Adipose tissue (tissue), 3 donors: Measurements from ENCODE around the gene PRKAG2. TPM values are rescaled to one million over a fixed set of nuclear protein-coding genes. Genes with fewer than 3 reads are reported as not detected.
"Not testable (repeated sequence)": the region's sequence is repeated elsewhere in the genome, so short reads cannot be mapped to it uniquely, and the experiment has no call there.

Source experiments
- H3K27ac ChIP-seq: one replicate; pipeline ENCODE4 v1.5.1; 2013; ENCODE audit warnings: low read depth, low read length
- WGBS, 3 donors: extraction: QIAGEN DNeasy Blood & Tissue Kit; methylation state at CpG; one replicate each; pipeline ENCODE4 v1.1.7; 2013; 5-methylcytosine and 5-hydroxymethylcytosine counted together
- polyA plus RNA-seq, 3 donors: library from polyadenylated mRNA; stranded (reverse); fragments of 200-250 nt; gene quantifications; one replicate each; pipeline ENCODE4 v1.2.3, GENCODE V29; 2013
- donor health status: healthy with polysubstance abuse.
- donor health status: Bipolar disorder and iron deficiency.
- donor health status: healthy.

PRKAG2 gene
- polyA plus RNA-seq, 3 donors = 8.1 to 23.1 (median 22.2) TPM

GRCh38 chr7:151758622-151759540 lies 118.0 kb downstream of the PRKAG2 start:
- WGBS, 3 donors = 79 to 86% (median 81%) methylated on average over 18 of the region's 18 CpGs
- no peak overlapping the region for H3K27ac ChIP-seq

- H3K27ac ChIP-seq = no peak overlapping the region
- WGBS, 3 donors = 77 to 83% (median 83%) methylated on average over 8 of the region's 8 CpGs
Observed at GRCh38 chr7:151757274-151757673, 119.6 kb downstream of the PRKAG2 start.

DNA sequence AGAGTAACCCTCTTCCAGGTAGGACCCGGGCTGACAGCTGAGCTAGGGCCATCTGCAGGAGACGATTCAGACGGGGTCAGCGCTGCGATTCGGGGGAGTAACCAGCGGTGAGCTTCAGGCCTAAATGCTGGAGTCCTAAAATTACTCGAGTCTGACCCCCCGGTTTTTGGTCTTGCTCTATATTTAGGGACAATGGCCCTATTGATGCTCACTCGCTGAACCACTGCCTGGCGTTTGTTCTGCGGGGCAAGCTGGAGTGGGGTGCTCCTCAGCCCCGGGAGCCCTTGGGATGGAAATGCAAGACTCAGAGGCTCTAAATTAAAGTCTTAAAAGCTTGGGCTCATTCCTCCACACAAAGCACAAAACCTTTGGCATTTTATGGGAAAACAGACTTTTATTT lies 120.0 kb downstream of the PRKAG2 start:
- 86 to 89% (median 88%) methylated on average over 13 of the region's 13 CpGs for WGBS, 3 donors
- H3K27ac ChIP-seq = no peak overlapping the region

GRCh38 chr7:151756076-151756731 lies 120.7 kb downstream of the PRKAG2 start:
- no peak overlapping the region for H3K27ac ChIP-seq
- 74 to 87% (median 79%) methylated on average over 19 of the region's 19 CpGs for WGBS, 3 donors

- WGBS, 3 donors = 57 to 81% (median 61%) methylated on average over 11 of the region's 11 CpGs
- H3K27ac ChIP-seq = no peak overlapping the region
Observed at GRCh38 chr7:151755131-151755801, 121.6 kb downstream of the PRKAG2 start.

GRCh38 chr7:151754688-151755130 lies 122.2 kb downstream of the PRKAG2 start:
- WGBS, 3 donors = 90 to 94% (median 91%) methylated on average over 17 of the region's 17 CpGs
- H3K27ac ChIP-seq = no peak overlapping the region

DNA sequence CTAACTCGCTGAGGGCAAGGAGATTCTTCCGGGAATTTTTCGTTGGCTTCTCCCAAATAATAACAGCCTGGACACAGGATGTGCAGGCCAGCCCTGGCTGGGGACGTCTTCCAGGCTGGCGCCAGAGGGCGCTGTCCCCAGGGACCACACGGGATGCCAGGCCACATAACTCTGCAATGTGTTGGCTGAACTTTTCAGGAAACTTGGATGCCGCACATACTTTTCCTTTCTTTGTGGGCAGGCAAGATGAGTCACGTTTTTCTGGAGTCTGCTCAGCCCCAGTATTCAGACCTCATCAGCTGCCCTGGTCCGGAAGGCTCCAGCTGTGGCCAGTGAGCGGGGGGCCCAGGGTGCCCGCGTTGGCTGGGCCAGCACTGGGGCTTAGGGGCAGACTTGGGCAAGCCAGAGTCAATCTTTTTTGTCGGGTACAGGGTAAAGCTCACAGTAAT lies 122.7 kb downstream of the PRKAG2 start:
- no peak overlapping the region for H3K27ac ChIP-seq
- 33 to 36% (median 36%) methylated on average over 14 of the region's 14 CpGs for WGBS, 3 donors

DNA sequence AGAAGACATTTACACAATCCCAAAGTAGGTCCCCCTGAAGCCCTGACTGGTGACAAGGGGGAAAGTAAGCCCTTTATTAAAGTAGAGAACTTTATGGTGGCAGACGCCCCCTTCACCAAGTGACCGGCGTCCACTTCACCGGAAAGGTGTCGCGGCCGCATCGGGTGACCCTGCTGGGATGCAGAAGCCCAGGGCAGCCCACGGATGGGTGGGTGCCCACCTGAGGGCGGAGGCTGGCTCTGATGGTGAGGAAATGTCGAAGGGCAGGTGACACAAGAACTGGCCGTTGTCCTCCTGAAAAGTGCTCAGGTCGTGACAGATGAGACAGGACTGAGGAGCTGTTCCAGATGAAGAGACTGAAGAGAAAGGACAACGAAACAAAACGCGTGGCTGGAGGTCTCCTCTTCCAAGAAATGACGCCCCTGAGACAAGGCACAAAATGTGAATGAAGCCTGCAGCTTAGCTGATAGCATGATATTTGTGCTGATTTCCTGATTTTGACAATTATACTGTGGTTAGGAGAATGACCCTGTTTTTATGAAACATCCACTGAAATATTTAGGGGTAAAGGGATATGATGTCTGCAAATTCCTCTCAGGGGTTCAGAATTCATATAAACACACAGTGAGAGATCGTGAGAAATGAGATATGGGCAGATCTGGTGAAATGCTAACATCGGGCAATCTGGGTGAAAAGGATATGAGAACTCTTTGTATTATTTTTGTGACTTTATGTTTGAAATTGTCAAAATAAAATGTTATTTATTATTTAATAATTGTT lies 123.9 kb downstream of the PRKAG2 start:
- H3K27ac ChIP-seq = no peak overlapping the region
- 94 to 95% (median 94%) methylated on average over 19 of the region's 19 CpGs for WGBS, 3 donors

GRCh38 chr7:151752037-151752436 lies 124.9 kb downstream of the PRKAG2 start:
- no peak overlapping the region for H3K27ac ChIP-seq
- 95 to 99% (median 95%) methylated on average over 8 of the region's 8 CpGs for whole genome bisulfite sequencing, 3 donors

- WGBS, 3 donors = 88 to 94% (median 90%) methylated on average over 15 of the region's 15 CpGs
- no peak overlapping the region for H3K27ac ChIP-seq
Observed at GRCh38 chr7:151748733-151749132, 128.2 kb downstream of the PRKAG2 start.

- 92 to 95% (median 93%) methylated on average over 5 of the region's 5 CpGs for WGBS, 3 donors
- not testable (repeated sequence) for H3K27ac ChIP-seq
Observed at GRCh38 chr7:151748021-151748420, 128.9 kb downstream of the PRKAG2 start.

GRCh38 chr7:151745706-151746105 lies 131.2 kb downstream of the PRKAG2 start:
- WGBS, 3 donors = 76 to 87% (median 87%) methylated on average over 11 of the region's 11 CpGs
- no peak overlapping the region for H3K27ac ChIP-seq

- 56 to 67% (median 61%) methylated on average over 33 of the region's 33 CpGs for WGBS, 3 donors
- no peak overlapping the region for H3K27ac ChIP-seq
Observed at GRCh38 chr7:151744656-151745638, 132.0 kb downstream of the PRKAG2 start.

DNA sequence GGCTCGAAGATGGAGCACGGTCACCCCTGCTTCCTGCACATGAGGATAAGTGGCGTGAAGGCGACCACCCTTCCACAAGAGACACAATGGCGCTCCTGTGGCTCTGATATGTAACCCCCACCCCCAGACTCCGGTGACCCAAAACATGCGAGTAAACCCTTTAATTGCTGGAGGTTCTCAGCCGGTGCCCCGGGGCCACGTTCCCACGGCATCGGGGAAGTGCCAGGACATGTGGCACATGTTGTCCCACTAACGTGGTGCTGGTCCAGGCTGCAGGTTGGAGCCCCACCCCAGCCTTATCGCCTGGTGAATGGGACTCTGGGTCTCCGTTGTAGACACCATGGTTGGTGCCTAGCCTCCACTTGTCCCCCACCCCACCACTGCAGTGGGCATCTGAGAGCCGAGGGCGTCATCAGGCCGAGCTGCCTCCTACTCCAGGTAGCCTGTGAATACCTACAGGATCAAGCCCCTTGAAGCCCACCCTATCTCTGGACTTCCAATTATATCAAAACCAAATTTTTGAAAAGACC lies 132.8 kb downstream of the PRKAG2 start:
- 78 to 87% (median 82%) methylated on average over 18 of the region's 18 CpGs for WGBS, 3 donors
- H3K27ac ChIP-seq = no peak overlapping the region

DNA sequence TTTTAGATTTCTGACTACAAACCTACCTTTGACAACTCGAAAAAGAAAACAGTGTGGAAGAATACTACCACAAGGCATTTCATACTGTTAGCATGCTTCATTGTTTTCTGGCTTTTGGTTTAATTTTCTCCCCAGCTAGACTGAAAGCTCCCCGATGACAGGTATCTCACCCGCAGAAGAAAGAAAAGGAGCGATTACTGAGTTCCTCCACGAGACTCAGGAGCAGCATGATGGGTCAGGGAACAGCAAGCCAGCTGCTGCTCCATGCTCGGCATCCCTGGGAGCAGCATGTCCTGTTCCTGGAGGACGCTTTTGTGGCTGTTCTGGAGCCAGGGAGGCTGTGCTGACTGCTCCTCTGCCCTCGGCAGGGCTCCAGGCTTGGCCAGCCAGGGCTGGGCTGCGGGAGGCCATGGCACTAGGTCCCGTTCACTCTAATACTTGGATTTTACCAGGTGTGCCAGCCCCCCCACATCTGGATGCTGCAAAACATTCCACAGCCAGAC lies 133.4 kb downstream of the PRKAG2 start:
- no peak overlapping the region for H3K27ac ChIP-seq
- 65 to 77% (median 68%) methylated on average over 10 of the region's 10 CpGs for WGBS, 3 donors

DNA sequence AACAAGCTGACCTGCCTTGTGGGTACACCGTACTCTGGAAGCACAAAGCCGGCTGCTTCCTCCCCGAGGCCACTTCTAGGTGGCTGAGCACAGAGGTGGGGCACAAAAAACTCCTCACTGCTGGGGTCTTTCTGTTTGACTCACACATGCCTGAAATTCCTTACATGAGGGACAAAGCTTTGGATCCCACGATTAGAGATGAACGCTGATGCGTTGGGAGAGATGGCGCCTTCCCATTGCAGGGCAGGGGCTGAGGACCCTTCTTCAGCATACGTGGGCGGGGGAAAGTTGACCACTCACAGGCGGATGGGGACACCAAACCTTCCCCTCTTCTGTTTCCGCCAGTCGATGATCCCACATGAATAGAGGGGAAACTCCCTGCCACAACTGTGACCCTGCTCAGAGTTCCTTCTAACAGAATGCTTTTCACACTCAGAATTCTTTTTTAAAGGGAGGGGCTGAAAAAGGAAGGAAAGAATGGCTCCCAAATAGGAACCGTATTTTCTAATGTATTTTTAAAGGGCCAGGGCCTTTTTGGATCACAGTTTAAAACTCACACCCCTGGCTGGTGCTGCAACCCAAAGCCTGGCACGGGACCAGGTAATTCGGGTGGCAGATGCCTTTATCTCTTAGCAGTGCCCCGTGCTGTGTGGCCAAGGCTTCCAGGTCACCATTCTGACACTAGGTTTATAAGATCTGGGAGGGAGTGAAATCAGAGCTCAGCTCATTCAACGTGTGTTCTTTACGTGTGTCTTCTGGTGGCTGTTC lies 134.0 kb downstream of the PRKAG2 start:
- no peak overlapping the region for H3K27ac ChIP-seq
- WGBS, 3 donors = 37 to 55% (median 39%) methylated on average over 18 of the region's 18 CpGs
